Adipocyte (in vitro differentiated cells): ENCODE measurements around the gene MATN4.

Experiments
- DNase-seq: peaks from one replicate; pipeline ENCODE4 v3.0.0-alpha.2; 2015; ENCODE audit warnings: low read depth
- H3K27me3 ChIP-seq: replicated peaks from 2 replicates; pipeline ENCODE4 v1.7.0; 2013; ENCODE audit warnings: mild to moderate bottlenecking, low read length, moderate library complexity; ENCODE audit not compliant: control insufficient read depth, insufficient read depth
- H3K36me3 ChIP-seq: 2 replicates; pipeline ENCODE4 v1.7.0; 2013; ENCODE audit warnings: low read length, mild to moderate bottlenecking, moderate library complexity; ENCODE audit not compliant: control insufficient read depth, insufficient read depth, severe bottlenecking
- H3K4me1 ChIP-seq: 2 replicates; pipeline ENCODE4 v1.7.0; 2013; ENCODE audit warnings: mild to moderate bottlenecking, low read length, moderate library complexity; ENCODE audit not compliant: control insufficient read depth, insufficient read depth
- H3K4me3 ChIP-seq: 2 replicates; pipeline ENCODE4 v1.7.0; 2013; ENCODE audit warnings: mild to moderate bottlenecking, low read length, moderate library complexity
- H3K9ac ChIP-seq: 2 replicates; pipeline ENCODE4 v1.7.0; 2013; ENCODE audit warnings: mild to moderate bottlenecking, low read length, moderate library complexity
- H3K9me3 ChIP-seq: 2 replicates; pipeline ENCODE4 v1.7.0; 2013; ENCODE audit warnings: mild to moderate bottlenecking, low read length, moderate library complexity; ENCODE audit not compliant: control insufficient read depth

Gene MATN4

GRCh38 chr20:45339084-45339483 is 31.0 kb upstream of the MATN4 start:
- peaks cover 31% of the 10 kb centered on the region for H3K36me3 ChIP-seq
- no peaks in the 10 kb centered on the region for H3K9me3 ChIP-seq
- H3K9ac ChIP-seq: no peak overlapping the region
- no peaks in the 10 kb centered on the region for H3K27me3 ChIP-seq
- H3K4me1 ChIP-seq: peaks cover 83% of the 10 kb centered on the region
- H3K4me3 ChIP-seq: no peak overlapping the region
- no peak for DNase-seq

- Histone ChIP-seq H3K9me3 (no peaks in the 10 kb centered on the region), H3K36me3 (peaks cover 33% of the 10 kb centered on the region), H3K4me3 (no peak overlapping the region), H3K27me3 (no peaks in the 10 kb centered on the region), H3K4me1 (peaks cover 76% of the 10 kb centered on the region), H3K9ac (peak overlapping the region; percentile 59)
- peak; percentile 47 for DNase-seq
Observed at GRCh38 chr20:45338121-45339030, 30.3 kb upstream of the MATN4 start.

GRCh38 chr20:45337367-45338120 is 29.4 kb upstream of the MATN4 start:
- DNase-seq: peak; percentile 91
- Histone ChIP-seq H3K4me3 (peak overlapping the region; percentile 40), H3K9ac (peak overlapping the region; percentile 64), H3K4me1 (peaks cover 68% of the 10 kb centered on the region), H3K27me3 (no peaks in the 10 kb centered on the region), H3K9me3 (no peaks in the 10 kb centered on the region), H3K36me3 (peaks cover 41% of the 10 kb centered on the region)

GRCh38 chr20:45336530-45337366 is 28.6 kb upstream of the MATN4 start:
- H3K9ac ChIP-seq: peak overlapping the region; percentile 64
- peaks cover 60% of the 10 kb centered on the region for H3K4me1 ChIP-seq
- H3K36me3 ChIP-seq: peaks cover 49% of the 10 kb centered on the region
- no peaks in the 10 kb centered on the region for H3K9me3 ChIP-seq
- H3K27me3 ChIP-seq: no peaks in the 10 kb centered on the region
- DNase-seq: peak; percentile 79
- peak overlapping the region; percentile 40 for H3K4me3 ChIP-seq

GRCh38 chr20:45330476-45330875 is 22.4 kb upstream of the MATN4 start:
- Histone ChIP-seq H3K27me3 (no peaks in the 10 kb centered on the region), H3K4me1 (peaks cover 2% of the 10 kb centered on the region), H3K36me3 (peaks cover 90% of the 10 kb centered on the region), H3K9ac (no peak overlapping the region), H3K4me3 (no peak overlapping the region), H3K9me3 (no peaks in the 10 kb centered on the region)
- DNase-seq: no peak

GRCh38 chr20:45329497-45330319 is 21.6 kb upstream of the MATN4 start:
- Histone ChIP-seq H3K36me3 (peaks cover 90% of the 10 kb centered on the region), H3K4me1 (no peaks in the 10 kb centered on the region), H3K9ac (no peak overlapping the region), H3K9me3 (no peaks in the 10 kb centered on the region), H3K27me3 (no peaks in the 10 kb centered on the region), H3K4me3 (no peak overlapping the region)
- DNase-seq: no peak

- Histone ChIP-seq H3K36me3 (peaks cover 88% of the 10 kb centered on the region), H3K4me1 (no peaks in the 10 kb centered on the region), H3K9ac (no peak overlapping the region), H3K9me3 (no peaks in the 10 kb centered on the region), H3K27me3 (no peaks in the 10 kb centered on the region), H3K4me3 (no peak overlapping the region)
- DNase-seq: no peak
Observed at GRCh38 chr20:45328451-45328850, 20.4 kb upstream of the MATN4 start.

- Histone ChIP-seq H3K36me3 (peaks cover 58% of the 10 kb centered on the region), H3K27me3 (no peaks in the 10 kb centered on the region), H3K4me1 (no peaks in the 10 kb centered on the region), H3K9ac (no peak overlapping the region), H3K4me3 (no peak overlapping the region), H3K9me3 (no peaks in the 10 kb centered on the region)
- no peak for DNase-seq
Observed at GRCh38 chr20:45325371-45325770, 17.3 kb upstream of the MATN4 start.

GRCh38 chr20:45323731-45324130 is 15.6 kb upstream of the MATN4 start:
- H3K27me3 ChIP-seq: no peaks in the 10 kb centered on the region
- peaks cover 42% of the 10 kb centered on the region for H3K36me3 ChIP-seq
- no peaks in the 10 kb centered on the region for H3K4me1 ChIP-seq
- H3K9ac ChIP-seq: no peak overlapping the region
- no peak for DNase-seq
- H3K9me3 ChIP-seq: no peaks in the 10 kb centered on the region
- H3K4me3 ChIP-seq: no peak overlapping the region

- H3K27me3 ChIP-seq: no peaks in the 10 kb centered on the region
- no peaks in the 10 kb centered on the region for H3K9me3 ChIP-seq
- DNase-seq: no peak
- H3K9ac ChIP-seq: no peak overlapping the region
- peaks cover 34% of the 10 kb centered on the region for H3K36me3 ChIP-seq
- no peaks in the 10 kb centered on the region for H3K4me1 ChIP-seq
- no peak overlapping the region for H3K4me3 ChIP-seq
Observed at GRCh38 chr20:45322952-45323383, 14.9 kb upstream of the MATN4 start.
